Epithelial cell of proximal tubule (primary cell): Measurements from ENCODE around the gene ABCB10. TPM values are rescaled to one million over a fixed set of nuclear protein-coding genes. Genes with fewer than 3 reads are reported as not detected.

ENCODE experiments used
- DNase-seq: peaks from one replicate; pipeline ENCODE4 v3.0.0-alpha.2; 2011; ENCODE audit warnings: low read depth
- H3K4me3 ChIP-seq: 2 replicates; pipeline ENCODE4 v1.5.1; 2011; ENCODE audit warnings: low read depth, mild to moderate bottlenecking, low read length
- total RNA-seq: library from RNA; depleted of rRNA; stranded (reverse); fragments of >200 nt; gene quantifications from 2 replicates; pipeline ENCODE4 v1.2.3, GENCODE V29; 2015
- TF ChIP-seq, protein P1 (sequence below): conservative IDR thresholded peaks from 2 replicates; pipeline ENCODE4 v1.5.1; 2012; ENCODE audit warnings: low read depth, mild to moderate bottlenecking, low read length

The ABCB10 gene
- total RNA-seq, 1 donor from 2014 or later: 15.4 TPM

DNA sequence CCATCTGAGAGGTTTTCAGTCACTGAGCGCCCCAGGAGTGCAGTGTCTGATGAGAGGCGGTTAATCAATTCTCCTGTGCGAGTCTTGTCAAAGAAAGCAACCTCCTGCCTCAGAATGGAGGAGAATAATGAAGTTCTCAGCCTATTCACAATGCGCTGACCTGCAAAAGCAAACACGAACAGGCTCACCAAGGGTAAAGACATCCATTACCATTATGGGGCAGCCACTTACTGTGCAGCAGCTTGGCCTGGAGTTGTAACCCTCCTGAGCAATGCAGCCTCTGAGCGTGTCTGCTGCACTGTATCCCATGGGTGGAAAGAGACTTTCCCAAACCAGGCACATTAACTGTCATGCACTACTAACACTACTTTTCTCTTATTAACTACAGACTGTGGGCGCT, 11.0 kb downstream of the ABCB10 start:
- no peak overlapping the region for H3K4me3 ChIP-seq
- DNase-seq: no peak
- TF ChIP-seq, protein P1, sequence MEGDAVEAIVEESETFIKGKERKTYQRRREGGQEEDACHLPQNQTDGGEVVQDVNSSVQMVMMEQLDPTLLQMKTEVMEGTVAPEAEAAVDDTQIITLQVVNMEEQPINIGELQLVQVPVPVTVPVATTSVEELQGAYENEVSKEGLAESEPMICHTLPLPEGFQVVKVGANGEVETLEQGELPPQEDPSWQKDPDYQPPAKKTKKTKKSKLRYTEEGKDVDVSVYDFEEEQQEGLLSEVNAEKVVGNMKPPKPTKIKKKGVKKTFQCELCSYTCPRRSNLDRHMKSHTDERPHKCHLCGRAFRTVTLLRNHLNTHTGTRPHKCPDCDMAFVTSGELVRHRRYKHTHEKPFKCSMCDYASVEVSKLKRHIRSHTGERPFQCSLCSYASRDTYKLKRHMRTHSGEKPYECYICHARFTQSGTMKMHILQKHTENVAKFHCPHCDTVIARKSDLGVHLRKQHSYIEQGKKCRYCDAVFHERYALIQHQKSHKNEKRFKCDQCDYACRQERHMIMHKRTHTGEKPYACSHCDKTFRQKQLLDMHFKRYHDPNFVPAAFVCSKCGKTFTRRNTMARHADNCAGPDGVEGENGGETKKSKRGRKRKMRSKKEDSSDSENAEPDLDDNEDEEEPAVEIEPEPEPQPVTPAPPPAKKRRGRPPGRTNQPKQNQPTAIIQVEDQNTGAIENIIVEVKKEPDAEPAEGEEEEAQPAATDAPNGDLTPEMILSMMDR: no peak

DNA sequence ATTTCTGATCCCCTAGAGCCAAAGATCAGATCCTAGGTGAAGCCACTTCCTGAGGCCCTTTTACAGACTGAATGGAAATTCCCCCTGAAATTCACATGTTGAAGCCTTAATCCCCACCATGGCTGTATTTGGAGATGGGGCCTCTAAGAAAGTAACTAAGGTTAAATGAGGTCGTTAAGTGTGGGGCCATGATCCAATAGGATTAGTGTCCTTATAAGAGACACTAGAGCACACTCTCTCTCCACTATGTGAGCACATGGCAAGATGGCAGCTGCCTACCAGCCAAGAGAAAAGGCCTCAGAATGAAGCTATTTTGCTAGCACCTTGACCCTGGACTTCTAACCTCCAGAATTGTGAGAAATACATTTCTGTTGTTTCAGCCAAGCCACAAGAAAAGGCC, 13.9 kb downstream of the ABCB10 start:
- TF ChIP-seq, protein P1: no peak
- no peak overlapping the region for H3K4me3 ChIP-seq
- DNase-seq: no peak

DNA sequence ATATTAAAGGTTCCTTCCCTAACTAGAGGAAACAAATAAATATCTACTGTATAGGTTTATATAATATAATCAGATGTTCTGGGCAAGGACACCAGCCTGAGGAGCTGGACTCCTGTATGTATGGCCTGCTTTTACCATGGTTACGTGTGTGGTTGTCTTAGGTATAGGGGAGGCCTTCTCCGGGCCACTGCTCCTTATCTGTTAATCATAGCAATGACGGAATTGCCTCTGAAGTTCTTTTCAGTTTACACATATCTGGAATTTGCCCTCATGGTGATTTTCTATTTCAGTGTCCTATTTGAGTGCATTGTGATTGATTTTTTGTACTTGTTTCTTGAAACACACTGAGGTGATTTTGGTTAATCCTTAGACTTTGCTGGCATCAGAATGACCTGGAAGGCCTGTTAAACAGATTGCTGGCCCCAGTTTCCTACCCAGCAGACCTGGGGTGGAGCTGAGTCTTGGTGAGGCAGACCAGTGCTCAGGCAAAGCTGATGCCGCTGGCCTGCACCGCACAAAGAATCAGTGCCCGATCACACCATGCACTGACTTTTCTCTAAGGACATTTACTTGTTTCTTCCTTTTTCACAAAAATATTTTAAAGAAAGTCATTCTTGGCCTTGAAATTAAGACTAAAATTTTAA, 18.5 kb downstream of the ABCB10 start:
- no peak for DNase-seq
- TF ChIP-seq, protein P1: no peak

DNA sequence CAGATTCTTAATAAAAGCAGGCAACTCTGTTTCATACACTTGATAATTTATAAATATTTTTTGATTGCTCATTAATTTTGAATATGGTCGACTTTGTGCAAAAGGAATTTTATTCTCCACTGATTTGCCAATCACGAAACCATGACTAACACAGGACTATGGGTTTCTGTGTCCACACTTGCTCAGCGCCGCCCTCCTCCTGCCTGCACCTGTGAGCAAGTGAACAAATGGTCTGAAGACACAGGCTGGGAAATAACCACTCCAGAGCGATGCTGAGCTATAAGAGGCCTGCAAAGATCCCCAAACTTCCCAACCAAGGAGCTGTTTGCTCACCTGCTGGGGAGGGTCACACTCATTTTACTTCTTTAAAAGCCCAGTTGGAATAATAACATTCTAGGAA, 19.6 kb downstream of the ABCB10 start:
- DNase-seq: no peak
- TF ChIP-seq, protein P1: no peak
- H3K4me3 ChIP-seq: no peak overlapping the region

More for the DNA sequence above, 18.5 kb downstream of the ABCB10 start:
- no peak overlapping the region for H3K4me3 ChIP-seq

DNA sequence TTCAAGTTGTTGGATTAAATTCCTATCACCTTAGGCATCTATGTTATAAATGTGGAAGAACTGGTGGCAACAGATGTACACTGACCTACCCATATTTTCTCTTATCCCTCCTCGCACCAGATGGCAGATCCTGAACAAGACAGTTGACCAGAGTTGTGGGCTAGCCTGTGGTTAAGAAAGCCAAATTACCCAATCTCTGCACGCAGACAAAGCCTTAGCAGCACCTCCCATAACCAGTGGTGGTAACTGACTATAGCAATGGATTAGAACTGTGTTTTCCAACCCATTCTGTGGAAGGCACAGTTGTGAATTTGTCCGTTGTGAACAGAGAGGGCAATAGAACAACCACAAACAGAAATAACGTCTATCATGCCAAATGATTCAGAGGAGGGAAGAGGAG, 20.6 kb downstream of the ABCB10 start:
- DNase-seq: no peak
- H3K4me3 ChIP-seq: no peak overlapping the region
- TF ChIP-seq, protein P1: no peak

DNA sequence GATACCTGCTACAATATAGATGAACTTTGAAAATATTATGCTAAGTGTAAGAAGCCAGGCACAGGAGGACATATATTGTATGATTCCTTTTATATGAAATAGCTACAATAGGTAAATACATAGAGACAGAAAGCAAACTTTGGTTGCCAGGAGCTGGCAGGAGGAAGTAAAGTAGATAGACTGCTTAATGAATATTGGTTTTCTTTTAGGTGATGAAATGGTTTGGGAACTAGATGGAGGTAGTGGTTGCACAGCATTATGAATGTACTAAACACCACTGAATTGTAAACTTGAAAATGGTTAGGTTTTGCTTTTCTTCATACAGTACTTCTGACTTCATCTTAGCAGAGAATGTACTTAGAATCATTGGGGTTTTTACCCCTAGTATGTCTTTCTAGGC, 21.5 kb downstream of the ABCB10 start:
- no peak overlapping the region for H3K4me3 ChIP-seq
- TF ChIP-seq, protein P1: no peak
- DNase-seq: no peak

DNA sequence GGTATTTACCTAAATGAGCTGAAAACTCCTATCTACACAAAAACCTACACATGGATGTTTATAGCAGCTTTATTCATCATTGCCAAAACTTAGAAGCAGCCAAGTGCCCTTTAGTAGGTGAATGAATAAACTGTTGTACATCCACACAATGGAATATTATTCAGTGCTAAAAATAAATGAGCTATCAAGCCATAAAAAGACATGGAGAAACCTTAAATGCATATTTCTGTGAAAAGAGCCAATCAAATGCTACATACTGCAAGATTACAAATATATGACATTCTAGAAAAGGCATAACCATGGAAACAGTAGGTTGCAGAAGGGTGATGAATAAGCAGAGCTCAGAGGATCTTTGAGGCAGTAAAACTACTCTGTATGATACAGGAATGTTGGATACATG, 23.3 kb downstream of the ABCB10 start:
- DNase-seq: no peak
- TF ChIP-seq, protein P1: no peak
- no peak overlapping the region for H3K4me3 ChIP-seq
